GM12878 (cell line): ENCODE data around the gene ANTXR2. TPM values are rescaled to one million over a fixed set of nuclear protein-coding genes. Genes with fewer than 3 reads are reported as not detected.
A peak's percentile ranks its signal among the peaks of the same experiment; 100 is the strongest.

Source experiments
- ATF7 ChIP-seq: fragments of 450-650 bp; IDR thresholded peaks from 2 replicates; pipeline ENCODE4 v1.6.1; 2016; ENCODE audit warnings: low read depth, mild to moderate bottlenecking
- CBFB ChIP-seq: IDR thresholded peaks from 2 replicates; pipeline ENCODE4 v1.6.1; 2016; ENCODE audit warnings: antibody characterized with exemption, low read depth
- CEBPB ChIP-seq, 2 experiments: fragments of 150-350 bp in 1 of 2; IDR thresholded peaks; 2 replicates each; pipeline ENCODE4 v1.6.1; 2012 to 2014; ENCODE audit warnings: low read depth in 2 of 2, low read length in 2 of 2, borderline replicate concordance in 1 of 2, inconsistent platforms in 1 of 2
- CREM ChIP-seq: IDR thresholded peaks from 2 replicates; pipeline ENCODE4 v1.6.1; 2014; ENCODE audit warnings: antibody characterized with exemption, low read depth
- EZH2 ChIP-seq: IDR thresholded peaks from 2 replicates; pipeline ENCODE4 v1.6.1; 2012; ENCODE audit warnings: low read depth, mild to moderate bottlenecking, control low read depth, inconsistent platforms, low read length, borderline replicate concordance; ENCODE audit not compliant: control insufficient read depth
- FOXK2 ChIP-seq: fragments of 450-650 bp; IDR thresholded peaks from 2 replicates; pipeline ENCODE4 v1.6.1; 2017; ENCODE audit warnings: mild to moderate bottlenecking, moderate library complexity
- HDAC2 ChIP-seq: fragments of 200-600 bp; sonication (generic); IDR thresholded peaks from 2 replicates; pipeline ENCODE4 v1.6.1; 2017
- MEF2B ChIP-seq: fragments of 450-650 bp; IDR thresholded peaks from 2 replicates; pipeline ENCODE4 v1.6.1; 2018; ENCODE audit warnings: mild to moderate bottlenecking, moderate library complexity; ENCODE audit not compliant: partially characterized antibody, poor library complexity, severe bottlenecking
- MYB ChIP-seq: fragments of 150-350 bp; IDR thresholded peaks from 2 replicates; pipeline ENCODE4 v1.6.1; 2014; ENCODE audit warnings: mild to moderate bottlenecking, low read depth, low read length, borderline replicate concordance
- PAX5 ChIP-seq: IDR thresholded peaks from 2 replicates; pipeline ENCODE4 v1.6.1; 2011; ENCODE audit warnings: low read depth, low read length, borderline replicate concordance
- SMAD1 ChIP-seq: fragments of 450-650 bp; IDR thresholded peaks from 2 replicates; pipeline ENCODE4 v1.6.1; 2018; ENCODE audit warnings: mild to moderate bottlenecking, low read depth; ENCODE audit not compliant: partially characterized antibody
- TCF12 ChIP-seq: IDR thresholded peaks from 2 replicates; pipeline ENCODE4 v1.6.1; 2011; ENCODE audit warnings: low read depth, mild to moderate bottlenecking, low read length
- ZNF217 ChIP-seq: fragments of 450-650 bp; IDR thresholded peaks from 2 replicates; pipeline ENCODE4 v1.6.1; 2017; ENCODE audit warnings: antibody characterized with exemption, mild to moderate bottlenecking
- ZNF274 ChIP-seq: IDR thresholded peaks from one replicate; pipeline ENCODE4 v1.8.0; 2011; ENCODE audit not compliant: insufficient read length, insufficient read depth
- polyA plus RNA-seq, 11 experiments: library from polyadenylated mRNA; depleted of rRNA in 4 of 11; unstranded in 6 of 11; stranded (reverse) in 5 of 11; fragments of >200 nt; fragmentation: Nextera tagmentation in 4 of 11; fragmentation: Illumina TruSeq in 1 of 11; extraction: Ambion mirVana in 4 of 11; extraction: Trizol in 1 of 11; gene quantifications; 1 replicate in 1 of 11; 2 replicates in 10 of 11; pipeline versions ENCODE4 v1.2.1 to v1.2.3, GENCODE V29; 2011 to 2016; ENCODE audit warnings: inconsistent platforms in 2 of 11, missing spikeins in 2 of 11, low read depth in 1 of 11
- total RNA-seq, 4 experiments: library from RNA; depleted of rRNA in 3 of 4; stranded (reverse); fragments of >200 nt in 3 of 4; fragmentation: Illumina TruSeq in 1 of 4; extraction: Trizol in 1 of 4; gene quantifications; 2 replicates each; pipeline versions ENCODE4 v1.2.1 to v1.2.3, GENCODE V29; 2013 to 2021
- TF ChIP-seq, protein P1 (sequence below): IDR thresholded peaks from 2 replicates; pipeline ENCODE4 v1.6.1; 2011; ENCODE audit warnings: borderline replicate concordance, low read depth, mild to moderate bottlenecking, moderate library complexity, mixed read lengths, low read length; ENCODE audit not compliant: insufficient read depth; ENCODE audit errors: extremely low read length
- TF ChIP-seq, protein P2 (sequence below): fragments of 450-650 bp; IDR thresholded peaks from 2 replicates; pipeline ENCODE4 v1.6.1; 2014; ENCODE audit warnings: mild to moderate bottlenecking
- TF ChIP-seq, protein P3 (sequence below): fragments of 450-650 bp; IDR thresholded peaks from 2 replicates; pipeline ENCODE4 v1.6.1; 2016; ENCODE audit warnings: mild to moderate bottlenecking, moderate library complexity, borderline replicate concordance
- TF ChIP-seq, protein P4 (sequence below): fragments of 450-650 bp; IDR thresholded peaks from 2 replicates; pipeline ENCODE4 v1.6.1; 2016; ENCODE audit warnings: mild to moderate bottlenecking
- TF ChIP-seq, protein P5 (sequence below): IDR thresholded peaks from 2 replicates; pipeline ENCODE4 v1.6.1; 2012; ENCODE audit warnings: low read length, inconsistent platforms

Gene ANTXR2
- total and polyA plus RNA-seq, 10 of the 15 experiments (the other 5 are each of a cell fraction or from before 2014, with no cell fraction given) = 1.4 to 8.9 (median 5.7) TPM

DNA sequence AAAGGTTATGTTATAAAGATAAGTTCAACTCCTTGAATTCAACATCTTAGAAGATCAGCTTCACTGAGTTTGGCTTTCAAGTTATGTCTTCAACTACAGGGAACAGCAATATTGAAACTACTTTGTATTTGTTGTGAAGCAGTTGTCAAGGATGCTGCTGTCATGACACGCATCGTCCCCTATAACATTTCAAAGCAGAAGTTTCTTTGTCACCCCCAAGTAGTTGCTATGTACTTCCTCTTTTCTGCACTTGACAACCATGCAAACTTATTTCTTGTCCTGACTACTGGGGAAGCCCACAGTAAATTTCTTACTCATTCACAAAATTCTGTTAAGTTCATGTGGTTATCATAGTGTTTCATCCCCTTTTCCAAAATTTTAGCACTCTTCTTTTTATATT, 14.3 kb downstream of the ANTXR2 start (continued):
- TF ChIP-seq CREM (peak; percentile 86), CEBPB (IDR thresholded peaks at IDR 0.05; ENCODE audit: borderline replicate concordance in 1 of 2, low read depth in 2 of 2, low read length in 2 of 2) (peak in 1 of 2 experiments; percentile 52; a peak in 1 of 4 replicates), FOXK2 (no peak), CBFB (0 out of 2 replicates have a peak, but pooled peaks have one; percentile 19), MEF2B (peak; percentile 65), MYB (0 out of 2 replicates have a peak, but pooled peaks have one; percentile 28), TCF12 (0 out of 2 replicates have a peak, but pooled peaks have one; percentile 19), EZH2 (no peak), ZNF217 (peak; percentile 22; the same call in 1 of the 2 replicates), SMAD1 (peak; percentile 90), HDAC2 (no peak), ZNF274 (no peak), PAX5 (peak; percentile 87), ATF7 (peak; percentile 82)
- TF ChIP-seq, protein P1, sequence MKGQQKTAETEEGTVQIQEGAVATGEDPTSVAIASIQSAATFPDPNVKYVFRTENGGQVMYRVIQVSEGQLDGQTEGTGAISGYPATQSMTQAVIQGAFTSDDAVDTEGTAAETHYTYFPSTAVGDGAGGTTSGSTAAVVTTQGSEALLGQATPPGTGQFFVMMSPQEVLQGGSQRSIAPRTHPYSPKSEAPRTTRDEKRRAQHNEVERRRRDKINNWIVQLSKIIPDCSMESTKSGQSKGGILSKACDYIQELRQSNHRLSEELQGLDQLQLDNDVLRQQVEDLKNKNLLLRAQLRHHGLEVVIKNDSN = no peak
- TF ChIP-seq, protein P2, sequence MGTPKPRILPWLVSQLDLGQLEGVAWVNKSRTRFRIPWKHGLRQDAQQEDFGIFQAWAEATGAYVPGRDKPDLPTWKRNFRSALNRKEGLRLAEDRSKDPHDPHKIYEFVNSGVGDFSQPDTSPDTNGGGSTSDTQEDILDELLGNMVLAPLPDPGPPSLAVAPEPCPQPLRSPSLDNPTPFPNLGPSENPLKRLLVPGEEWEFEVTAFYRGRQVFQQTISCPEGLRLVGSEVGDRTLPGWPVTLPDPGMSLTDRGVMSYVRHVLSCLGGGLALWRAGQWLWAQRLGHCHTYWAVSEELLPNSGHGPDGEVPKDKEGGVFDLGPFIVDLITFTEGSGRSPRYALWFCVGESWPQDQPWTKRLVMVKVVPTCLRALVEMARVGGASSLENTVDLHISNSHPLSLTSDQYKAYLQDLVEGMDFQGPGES = no peak
- TF ChIP-seq, protein P3, sequence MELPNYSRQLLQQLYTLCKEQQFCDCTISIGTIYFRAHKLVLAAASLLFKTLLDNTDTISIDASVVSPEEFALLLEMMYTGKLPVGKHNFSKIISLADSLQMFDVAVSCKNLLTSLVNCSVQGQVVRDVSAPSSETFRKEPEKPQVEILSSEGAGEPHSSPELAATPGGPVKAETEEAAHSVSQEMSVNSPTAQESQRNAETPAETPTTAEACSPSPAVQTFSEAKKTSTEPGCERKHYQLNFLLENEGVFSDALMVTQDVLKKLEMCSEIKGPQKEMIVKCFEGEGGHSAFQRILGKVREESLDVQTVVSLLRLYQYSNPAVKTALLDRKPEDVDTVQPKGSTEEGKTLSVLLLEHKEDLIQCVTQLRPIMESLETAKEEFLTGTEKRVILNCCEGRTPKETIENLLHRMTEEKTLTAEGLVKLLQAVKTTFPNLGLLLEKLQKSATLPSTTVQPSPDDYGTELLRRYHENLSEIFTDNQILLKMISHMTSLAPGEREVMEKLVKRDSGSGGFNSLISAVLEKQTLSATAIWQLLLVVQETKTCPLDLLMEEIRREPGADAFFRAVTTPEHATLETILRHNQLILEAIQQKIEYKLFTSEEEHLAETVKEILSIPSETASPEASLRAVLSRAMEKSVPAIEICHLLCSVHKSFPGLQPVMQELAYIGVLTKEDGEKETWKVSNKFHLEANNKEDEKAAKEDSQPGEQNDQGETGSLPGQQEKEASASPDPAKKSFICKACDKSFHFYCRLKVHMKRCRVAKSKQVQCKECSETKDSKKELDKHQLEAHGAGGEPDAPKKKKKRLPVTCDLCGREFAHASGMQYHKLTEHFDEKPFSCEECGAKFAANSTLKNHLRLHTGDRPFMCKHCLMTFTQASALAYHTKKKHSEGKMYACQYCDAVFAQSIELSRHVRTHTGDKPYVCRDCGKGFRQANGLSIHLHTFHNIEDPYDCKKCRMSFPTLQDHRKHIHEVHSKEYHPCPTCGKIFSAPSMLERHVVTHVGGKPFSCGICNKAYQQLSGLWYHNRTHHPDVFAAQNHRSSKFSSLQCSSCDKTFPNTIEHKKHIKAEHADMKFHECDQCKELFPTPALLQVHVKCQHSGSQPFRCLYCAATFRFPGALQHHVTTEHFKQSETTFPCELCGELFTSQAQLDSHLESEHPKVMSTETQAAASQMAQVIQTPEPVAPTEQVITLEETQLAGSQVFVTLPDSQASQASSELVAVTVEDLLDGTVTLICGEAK = peak; percentile 58; the same call in 1 of the 2 replicates
- TF ChIP-seq, protein P4, sequence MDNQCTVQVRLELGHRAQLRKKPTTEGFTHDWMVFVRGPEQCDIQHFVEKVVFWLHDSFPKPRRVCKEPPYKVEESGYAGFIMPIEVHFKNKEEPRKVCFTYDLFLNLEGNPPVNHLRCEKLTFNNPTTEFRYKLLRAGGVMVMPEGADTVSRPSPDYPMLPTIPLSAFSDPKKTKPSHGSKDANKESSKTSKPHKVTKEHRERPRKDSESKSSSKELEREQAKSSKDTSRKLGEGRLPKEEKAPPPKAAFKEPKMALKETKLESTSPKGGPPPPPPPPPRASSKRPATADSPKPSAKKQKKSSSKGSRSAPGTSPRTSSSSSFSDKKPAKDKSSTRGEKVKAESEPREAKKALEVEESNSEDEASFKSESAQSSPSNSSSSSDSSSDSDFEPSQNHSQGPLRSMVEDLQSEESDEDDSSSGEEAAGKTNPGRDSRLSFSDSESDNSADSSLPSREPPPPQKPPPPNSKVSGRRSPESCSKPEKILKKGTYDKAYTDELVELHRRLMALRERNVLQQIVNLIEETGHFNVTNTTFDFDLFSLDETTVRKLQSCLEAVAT = peak; percentile 9; the same call in 1 of the 2 replicates
- TF ChIP-seq, protein P5, sequence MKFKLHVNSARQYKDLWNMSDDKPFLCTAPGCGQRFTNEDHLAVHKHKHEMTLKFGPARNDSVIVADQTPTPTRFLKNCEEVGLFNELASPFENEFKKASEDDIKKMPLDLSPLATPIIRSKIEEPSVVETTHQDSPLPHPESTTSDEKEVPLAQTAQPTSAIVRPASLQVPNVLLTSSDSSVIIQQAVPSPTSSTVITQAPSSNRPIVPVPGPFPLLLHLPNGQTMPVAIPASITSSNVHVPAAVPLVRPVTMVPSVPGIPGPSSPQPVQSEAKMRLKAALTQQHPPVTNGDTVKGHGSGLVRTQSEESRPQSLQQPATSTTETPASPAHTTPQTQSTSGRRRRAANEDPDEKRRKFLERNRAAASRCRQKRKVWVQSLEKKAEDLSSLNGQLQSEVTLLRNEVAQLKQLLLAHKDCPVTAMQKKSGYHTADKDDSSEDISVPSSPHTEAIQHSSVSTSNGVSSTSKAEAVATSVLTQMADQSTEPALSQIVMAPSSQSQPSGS = peak; percentile 77; the same call in 1 of the 2 replicates
